HepG2 (cell line): ENCODE results near the gene DIP2C. TPM values are rescaled to one million over a fixed set of nuclear protein-coding genes. Genes with fewer than 3 reads are reported as not detected.
A peak's percentile ranks its signal among the peaks of the same experiment; 100 is the strongest.
"Not testable (repeated sequence)": the region's sequence is repeated elsewhere in the genome, so short reads cannot be mapped to it uniquely, and the experiment has no call there.

Experiments
- ATAC-seq: fragments of 200-7000 bp; cut with Tn5 transposase; 3 replicates; pipeline ENCODE4 v1.9.1; 2020; ENCODE audit warnings: mild to moderate bottlenecking, moderate library complexity
- BruUV-seq: library from RNA; stranded (reverse); fragments of 400-500 nt; replicated peaks from 2 replicates; lab custom pipeline; 2021; lab: Mats Ljungman, UMichigan
- CTCF ChIA-PET: fragments of 300-600 bp; formaldehyde crosslinking; extraction: SDS; loops from one replicate; lab custom pipeline; 2021; ENCODE audit warnings: low total read pairs, inconsistent platforms, low intra/inter-chr PET ratio; lab: Yijun Ruan, JAX
- POLR2A ChIA-PET: fragments of 350-600 bp; sonication (Branson Sonifier 250); formaldehyde crosslinking; loops from one replicate; lab custom pipeline; 2020; ENCODE audit warnings: antibody characterized with exemption, inconsistent platforms; lab: Yijun Ruan, JAX
- DNase-seq: peaks from one replicate; pipeline ENCODE4 v3.0.0-alpha.2; 2015; ENCODE audit warnings: low spot score
- FAIRE-seq: peaks from 3 replicates; lab custom pipeline; 2011; peaks lifted over from hg19 to GRCh38; lab: Jason Lieb, UNC
- H2AFZ ChIP-seq: one replicate; pipeline ENCODE4 v1.6.1; 2011; ENCODE audit warnings: low read length, inconsistent platforms
- H3K27ac ChIP-seq: fragments of 300-600 bp; 3 replicates; pipeline ENCODE4 v1.8.0; 2011; ENCODE audit warnings: mixed run types, mild to moderate bottlenecking, mixed read lengths, low read length, inconsistent platforms; ENCODE audit not compliant: insufficient read depth; ENCODE audit errors: extremely low read length
- H3K27me3 ChIP-seq, 2 experiments: fragments of 200-600 bp in 1 of 2; 2 replicates in 1 of 2; 3 replicates in 1 of 2; pipeline versions ENCODE4 v1.6.0 to v1.8.0; 2011; ENCODE audit warnings: low read length in 2 of 2, mild to moderate bottlenecking in 2 of 2, moderate library complexity in 2 of 2, inconsistent platforms in 1 of 2; ENCODE audit not compliant: insufficient read depth in 2 of 2, control insufficient read depth in 1 of 2
- H3K36me3 ChIP-seq, 2 experiments: fragments of 200-600 bp in 1 of 2; replicated peaks in 1 of 2; 2 replicates in 1 of 2; 3 replicates in 1 of 2; pipeline versions ENCODE4 v1.5.1 to v1.8.0; 2011; ENCODE audit warnings: low read length in 2 of 2, inconsistent platforms in 1 of 2; ENCODE audit not compliant: insufficient read depth in 2 of 2, control insufficient read depth in 1 of 2
- H3K4me1 ChIP-seq: 2 replicates; pipeline ENCODE4 v1.5.1; 2012; ENCODE audit warnings: low read length, inconsistent platforms; ENCODE audit not compliant: insufficient read depth
- H3K4me2 ChIP-seq: 2 replicates; pipeline ENCODE4 v1.6.0; 2011; ENCODE audit warnings: low read depth, low read length, inconsistent platforms
- H3K4me3 ChIP-seq, 3 experiments: fragments of 200-600 bp in 1 of 3; sonication (generic), shearing (Covaris generic) in 1 of 3; replicated peaks in 1 of 3; 2 replicates each; pipeline ENCODE4 v1.5.1; 2011 to 2016; ENCODE audit warnings: low read length in 3 of 3, inconsistent platforms in 2 of 3, low read depth in 2 of 3, mild to moderate bottlenecking in 2 of 3, control low read depth in 1 of 3, mixed read lengths in 1 of 3; ENCODE audit not compliant: insufficient read depth in 1 of 3
- H3K79me2 ChIP-seq: one replicate; pipeline ENCODE4 v1.6.1; 2011; ENCODE audit warnings: low read length, inconsistent platforms; ENCODE audit not compliant: insufficient read depth
- H3K9ac ChIP-seq: 2 replicates; pipeline ENCODE4 v1.6.0; 2011; ENCODE audit warnings: mild to moderate bottlenecking, low read depth, low read length, inconsistent platforms; ENCODE audit not compliant: insufficient read depth
- H3K9me3 ChIP-seq: 2 replicates; pipeline ENCODE4 v1.5.1; 2012; ENCODE audit warnings: mild to moderate bottlenecking, low read length
- H4K20me1 ChIP-seq: 2 replicates; pipeline ENCODE4 v1.6.0; 2011; ENCODE audit warnings: inconsistent platforms, mild to moderate bottlenecking, low read length, moderate library complexity; ENCODE audit not compliant: insufficient read depth
- KLF16 ChIP-seq, 2 experiments: sonication (generic) in 1 of 2; formaldehyde crosslinking in 1 of 2; IDR thresholded peaks; 2 replicates each; pipeline versions ENCODE4 v1.6.1 to v1.8.0; 2016 to 2023; ENCODE audit warnings: missing genetic modification reagents in 2 of 2, missing compliant biosample characterization in 1 of 2
- PCBP1 ChIP-seq: fragments of 200-400 bp; formaldehyde crosslinking; IDR thresholded peaks from 2 replicates; pipeline ENCODE4 v1.6.1; 2017; ENCODE audit warnings: mild to moderate bottlenecking, low read depth, low read length, borderline replicate concordance
- SALL2 ChIP-seq: sonication (generic); formaldehyde crosslinking; IDR thresholded peaks from 2 replicates; pipeline ENCODE4 v1.8.1; 2023; ENCODE audit warnings: mild to moderate bottlenecking, missing genetic modification reagents, inconsistent platforms
- ZNF430 ChIP-seq: sonication (generic); formaldehyde crosslinking; IDR thresholded peaks from 2 replicates; pipeline ENCODE4 v1.9.0; 2021; ENCODE audit warnings: mild to moderate bottlenecking, missing genetic modification reagents
- WGBS: methylation state at CpG from one replicate; pipeline ENCODE4 v1.1.6; 2017; ENCODE audit warnings: low lambda C conversion rate; 5-methylcytosine and 5-hydroxymethylcytosine counted together
- in situ Hi-C: cut with HindIII; loops from 2 replicates; pipeline ENCODE4 v1.10.0; 2017; ENCODE audit warnings: low pct_unique_long_range_greater_than_20kb; ENCODE audit not compliant: extremely low pct_ligation_motif_present
- intact Hi-C: fragments of 100-400 bp; cut with micrococcal nuclease; formaldehyde crosslinking; loops from one replicate; pipeline ENCODE4 v1.10.0; 2022; ENCODE audit not compliant: unreplicated experiment
- polyA plus RNA-seq, 8 experiments: library from polyadenylated mRNA; depleted of rRNA in 3 of 8; stranded (reverse) in 7 of 8; unstranded in 1 of 8; fragments of >200 nt; fragmentation: Illumina TruSeq in 4 of 8; extraction: Trizol in 4 of 8; gene quantifications; 2 replicates each; pipeline versions ENCODE4 v1.2.1 to v1.2.3, GENCODE V29; 2011 to 2016; ENCODE audit warnings: low read depth in 4 of 8, missing spikeins in 1 of 8, mixed read lengths in 1 of 8; ENCODE audit not compliant: insufficient read depth in 1 of 8
- total RNA-seq, 5 experiments: library from RNA; depleted of rRNA; stranded (reverse); fragments of >200 nt; fragmentation: Illumina TruSeq; extraction: Trizol; gene quantifications; 2 replicates each; pipeline ENCODE4 v1.2.3, GENCODE V29; 2016; ENCODE audit warnings: low read depth in 1 of 5
- TF ChIP-seq, protein P1 (sequence below): sonication (generic); formaldehyde crosslinking; IDR thresholded peaks from 2 replicates; pipeline ENCODE4 v1.4.0; 2020; ENCODE audit warnings: missing genetic modification reagents, borderline replicate concordance

The DIP2C gene
- total and polyA plus RNA-seq, 2 of the 13 experiments (the other 11 are each of a cell fraction or from before 2014, with no cell fraction given), result 2.2 to 2.7 TPM

DNA sequence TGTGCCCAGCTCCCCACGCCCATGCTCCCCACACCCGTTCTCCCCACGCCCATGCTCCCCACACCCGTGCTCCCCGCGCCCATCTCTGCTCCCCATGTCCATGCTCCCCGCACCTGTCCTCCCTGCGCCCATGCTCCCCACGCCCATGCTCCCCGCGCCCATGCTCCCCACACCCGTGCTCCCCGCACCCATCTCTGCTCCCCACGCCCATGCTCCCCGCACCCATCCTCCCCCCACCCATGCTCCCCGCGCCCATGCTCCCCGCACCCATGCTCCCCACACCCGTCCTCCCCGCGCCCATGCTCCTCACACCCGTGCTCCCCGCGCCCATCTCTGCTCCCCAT lies 10.8 kb downstream of the DIP2C start:
- ATAC-seq, H4K20me1 ChIP-seq, POLR2A ChIA-PET, CTCF ChIA-PET, intact Hi-C loops: not testable (repeated sequence)
- TF ChIP-seq PCBP1, result 0 out of 2 replicates have a peak, but pooled peaks have one; percentile 32
- TF ChIP-seq, all 625 proteins: peak for 1; not testable (repeated sequence) for 624
- FAIRE-seq, H3K27ac ChIP-seq, H3K4me2 ChIP-seq, DNase-seq, H3K36me3 ChIP-seq, H2AFZ ChIP-seq, H3K9me3 ChIP-seq, in situ Hi-C loops, BruUV-seq, H3K4me3 ChIP-seq, H3K9ac ChIP-seq, H3K27me3 ChIP-seq: not testable (repeated sequence)
- 60% methylated on average over 19 of the region's 24 CpGs for WGBS
- peaks cover 12% of the 10 kb centered on the region for H3K4me1 ChIP-seq
- peaks cover 12% of the 10 kb centered on the region for H3K79me2 ChIP-seq

DNA sequence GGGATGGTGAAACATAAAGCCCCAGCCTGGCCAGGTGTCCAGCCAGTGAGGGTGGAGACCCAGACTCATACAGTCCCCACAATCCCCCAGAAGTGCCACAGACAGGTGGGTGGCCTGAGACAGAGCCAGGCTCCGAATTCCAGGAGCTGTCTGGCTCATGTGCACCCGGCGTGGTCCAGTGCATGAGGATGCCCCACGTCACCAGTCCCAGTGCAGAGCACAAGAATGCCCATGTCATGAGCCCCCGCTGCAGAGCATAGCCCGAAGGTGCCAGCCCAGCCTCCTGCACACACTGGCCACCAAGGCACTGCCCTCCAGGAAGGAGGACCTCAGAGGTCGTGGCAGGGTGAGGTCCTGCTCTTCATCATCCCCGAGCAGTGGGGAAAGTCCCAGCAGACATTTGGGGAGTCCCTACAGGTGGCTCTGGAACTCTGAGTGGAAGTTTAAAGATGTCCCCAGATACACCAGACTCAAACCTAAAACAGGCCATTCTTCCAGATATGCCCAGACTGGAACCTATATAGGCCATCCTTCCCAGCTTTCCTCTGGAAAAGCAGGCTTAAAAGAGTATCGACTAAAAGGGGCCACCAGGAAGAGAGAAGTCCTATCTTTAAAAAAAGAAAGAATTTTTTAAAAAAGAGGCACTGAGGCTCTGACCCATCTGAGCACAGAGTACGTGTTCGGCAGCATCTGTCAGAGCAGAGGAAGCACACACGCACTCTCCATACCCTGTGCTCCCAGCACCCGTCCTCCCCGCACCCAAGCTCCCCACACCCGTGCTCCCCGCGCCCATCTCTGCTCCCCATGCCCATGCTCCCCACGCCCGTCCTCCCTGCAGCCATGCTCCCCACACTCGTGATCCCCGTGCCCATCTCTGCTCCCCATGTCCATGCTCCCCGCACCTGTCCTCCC lies 11.5 kb downstream of the DIP2C start:
- intact Hi-C loops, result no loop called here

More for the DNA sequence above, 11.5 kb downstream of the DIP2C start:
- in situ Hi-C loops, result no loop called here
- Histone ChIP-seq H3K4me3 (no peak overlapping the region), H3K9ac (no peak overlapping the region), H3K27ac (no peak overlapping the region), H3K36me3 (no peaks in the 10 kb centered on the region), H4K20me1 (peaks cover 7% of the 10 kb centered on the region; the same call in 1 of the 2 replicates), H2AFZ (no peak overlapping the region), H3K79me2 (peaks cover 15% of the 10 kb centered on the region), H3K4me1 (peaks cover 12% of the 10 kb centered on the region)
- FAIRE-seq (no peak), ATAC-seq (no peak)
- BruUV-seq, result no TSS peak
- 89% methylated on average over 14 of the region's 22 CpGs for WGBS
- TF ChIP-seq KLF16 (CRISPR knock-in tag; IDR thresholded peaks at IDR 0.05) (no peak), SALL2 (CRISPR knock-in tag) (no peak), ZNF430 (CRISPR knock-in tag) (no peak)
- TF ChIP-seq, protein P1, sequence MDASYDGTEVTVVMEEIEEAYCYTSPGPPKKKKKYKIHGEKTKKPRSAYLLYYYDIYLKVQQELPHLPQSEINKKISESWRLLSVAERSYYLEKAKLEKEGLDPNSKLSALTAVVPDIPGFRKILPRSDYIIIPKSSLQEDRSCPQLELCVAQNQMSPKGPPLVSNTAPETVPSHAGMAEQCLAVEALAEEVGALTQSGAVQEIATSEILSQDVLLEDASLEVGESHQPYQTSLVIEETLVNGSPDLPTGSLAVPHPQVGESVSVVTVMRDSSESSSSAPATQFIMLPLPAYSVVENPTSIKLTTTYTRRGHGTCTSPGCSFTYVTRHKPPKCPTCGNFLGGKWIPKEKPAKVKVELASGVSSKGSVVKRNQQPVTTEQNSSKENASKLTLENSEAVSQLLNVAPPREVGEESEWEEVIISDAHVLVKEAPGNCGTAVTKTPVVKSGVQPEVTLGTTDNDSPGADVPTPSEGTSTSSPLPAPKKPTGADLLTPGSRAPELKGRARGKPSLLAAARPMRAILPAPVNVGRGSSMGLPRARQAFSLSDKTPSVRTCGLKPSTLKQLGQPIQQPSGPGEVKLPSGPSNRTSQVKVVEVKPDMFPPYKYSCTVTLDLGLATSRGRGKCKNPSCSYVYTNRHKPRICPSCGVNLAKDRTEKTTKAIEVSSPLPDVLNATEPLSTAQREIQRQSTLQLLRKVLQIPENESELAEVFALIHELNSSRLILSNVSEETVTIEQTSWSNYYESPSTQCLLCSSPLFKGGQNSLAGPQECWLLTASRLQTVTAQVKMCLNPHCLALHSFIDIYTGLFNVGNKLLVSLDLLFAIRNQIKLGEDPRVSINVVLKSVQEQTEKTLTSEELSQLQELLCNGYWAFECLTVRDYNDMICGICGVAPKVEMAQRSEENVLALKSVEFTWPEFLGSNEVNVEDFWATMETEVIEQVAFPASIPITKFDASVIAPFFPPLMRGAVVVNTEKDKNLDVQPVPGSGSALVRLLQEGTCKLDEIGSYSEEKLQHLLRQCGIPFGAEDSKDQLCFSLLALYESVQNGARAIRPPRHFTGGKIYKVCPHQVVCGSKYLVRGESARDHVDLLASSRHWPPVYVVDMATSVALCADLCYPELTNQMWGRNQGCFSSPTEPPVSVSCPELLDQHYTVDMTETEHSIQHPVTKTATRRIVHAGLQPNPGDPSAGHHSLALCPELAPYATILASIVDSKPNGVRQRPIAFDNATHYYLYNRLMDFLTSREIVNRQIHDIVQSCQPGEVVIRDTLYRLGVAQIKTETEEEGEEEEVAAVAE (CRISPR knock-in tag), result no peak
- TF ChIP-seq, all 625 proteins: peak for 0
- H3K4me2 ChIP-seq, result no peak overlapping the region
- ChIA-PET POLR2A (no interaction called here), CTCF (no interaction called here)
- H3K9me3 ChIP-seq, result no peaks in the 10 kb centered on the region
- H3K27me3 ChIP-seq, result no peaks in the 10 kb centered on the region
- DNase-seq, result no peak
